Measurements from ENCODE around the gene TPRG1L. TPM values are rescaled to one million over a fixed set of nuclear protein-coding genes. Genes with fewer than 3 reads are reported as not detected.

The TPRG1L gene
- total RNA-seq, 1 experiment from 2014 or later, result 19.2 TPM

DNA sequence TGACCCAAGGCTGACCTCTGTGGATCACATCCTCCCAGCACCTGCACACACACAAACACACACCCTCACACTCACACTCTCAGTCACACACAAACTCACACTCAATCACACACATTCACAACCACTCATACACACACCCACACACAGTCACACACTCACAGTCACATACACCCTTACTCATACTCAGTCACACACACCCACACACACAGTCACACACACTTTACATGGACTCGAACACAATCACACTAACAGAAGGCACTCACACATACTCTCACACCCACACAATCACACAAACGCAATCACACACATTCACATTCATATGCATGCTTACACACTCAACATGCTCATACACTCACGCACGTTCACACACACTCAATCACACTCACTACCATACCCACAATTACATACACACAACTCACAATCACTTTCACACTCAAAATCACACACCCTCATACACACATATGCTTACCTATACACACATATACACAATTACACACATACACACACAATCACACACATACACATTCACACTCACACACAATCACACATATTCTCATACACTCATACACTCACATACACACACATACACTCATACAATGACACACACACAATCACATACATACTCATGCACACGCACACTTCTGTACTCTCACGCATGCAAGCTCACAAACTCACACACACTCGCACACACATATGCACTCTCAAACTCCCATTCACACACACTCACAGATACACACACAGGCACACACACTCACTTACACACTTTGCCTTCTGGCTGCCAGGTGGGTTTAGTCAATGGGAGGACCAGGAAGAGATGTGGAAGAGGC lies 19.6 kb upstream of the TPRG1L start:
- no peak for DNase-seq (ENCODE audit: low spot score)
- in situ Hi-C loops (cut with HindIII; ENCODE audit: low sequenced_read_pairs), result no loop called here

DNA sequence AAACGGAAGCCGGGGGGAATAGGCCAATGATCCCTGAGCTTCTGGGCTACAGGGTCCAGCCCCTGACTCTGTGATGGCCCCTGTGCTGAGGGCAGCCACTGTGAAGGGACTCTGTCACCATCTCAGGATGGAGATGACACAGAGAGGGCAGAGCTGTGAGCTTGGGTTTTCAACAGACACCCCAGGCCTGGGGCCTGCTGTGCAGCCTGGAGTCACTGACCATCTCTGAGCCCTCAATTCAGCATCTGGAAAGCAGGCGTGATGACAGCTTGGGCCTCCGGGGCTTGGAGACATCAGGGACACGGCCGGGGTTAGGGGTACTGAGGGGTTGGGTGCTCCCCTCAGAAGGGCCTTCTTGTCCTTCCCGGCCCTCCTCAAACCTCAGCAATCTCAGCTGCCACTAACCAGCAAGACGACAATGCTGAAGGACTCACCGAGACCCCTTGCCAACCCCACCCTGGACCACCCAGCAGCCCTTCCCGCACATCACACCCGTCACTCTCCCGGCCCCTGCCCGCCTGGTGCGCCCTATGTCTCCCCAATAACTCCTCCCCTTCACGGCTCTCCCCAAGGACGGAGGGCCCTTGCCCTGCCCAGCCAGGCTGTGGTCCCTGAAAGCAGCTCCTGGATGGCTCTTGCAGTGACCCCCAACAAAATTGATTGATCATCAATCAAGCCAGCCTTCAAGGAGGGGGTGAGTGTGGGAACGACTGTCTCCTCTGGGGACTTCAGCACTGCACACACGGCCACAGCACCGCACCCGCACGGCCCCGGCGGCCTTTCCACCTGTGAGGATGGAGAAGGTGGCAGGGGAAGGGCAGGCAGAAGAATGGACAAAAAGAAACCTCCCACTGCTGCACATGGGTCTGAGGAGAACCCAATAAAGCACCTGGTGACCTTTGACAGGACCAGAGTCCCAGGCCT lies 17.8 kb upstream of the TPRG1L start:
- no peak for DNase-seq (ENCODE audit: low spot score)
- in situ Hi-C loops (cut with HindIII; ENCODE audit: low sequenced_read_pairs), result no loop called here

DNA sequence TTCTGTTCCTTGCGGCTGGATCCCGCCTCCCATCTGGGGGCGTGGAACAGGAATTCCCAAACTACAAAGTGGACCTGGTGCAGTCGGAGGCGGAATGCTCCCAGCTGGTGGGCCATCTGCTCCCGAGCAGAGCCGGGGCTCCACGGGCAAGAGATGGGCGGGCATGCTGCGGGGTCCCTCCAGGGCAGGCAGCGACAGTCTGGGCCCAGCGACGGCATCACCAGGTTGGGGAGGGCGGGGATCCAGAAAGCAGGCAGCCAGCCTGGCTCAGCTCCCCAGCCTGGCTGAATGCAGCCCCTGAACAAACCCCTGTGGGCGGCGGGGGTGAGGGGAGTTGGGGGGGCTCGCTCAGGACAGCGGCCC lies 17.1 kb upstream of the TPRG1L start:
- DNase-seq (ENCODE audit: low spot score), result no peak
- in situ Hi-C loops (cut with HindIII; ENCODE audit: low sequenced_read_pairs), result no loop called here

DNA sequence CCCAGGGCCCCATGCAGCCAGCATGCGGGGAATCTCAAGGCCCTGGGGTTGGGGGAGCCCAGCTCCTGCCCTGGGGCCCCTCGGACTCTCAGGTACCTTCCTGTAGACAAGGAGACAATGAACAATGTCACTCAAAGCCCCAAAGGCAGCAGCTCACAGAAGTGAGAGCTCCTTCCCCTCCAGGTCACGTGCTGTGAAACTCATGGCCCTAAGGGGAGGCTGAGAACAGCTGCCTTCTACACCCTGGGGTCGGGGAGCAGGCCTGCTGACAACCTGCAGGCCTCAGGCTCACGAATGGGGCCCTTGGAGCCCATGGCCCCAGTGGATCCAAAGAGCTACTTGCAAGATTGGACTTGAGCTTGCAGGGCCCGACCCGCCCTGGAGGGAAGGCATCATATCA lies 16.7 kb upstream of the TPRG1L start:
- in situ Hi-C loops (cut with HindIII; ENCODE audit: low sequenced_read_pairs), result no loop called here
- DNase-seq (ENCODE audit: low spot score), result no peak

DNA sequence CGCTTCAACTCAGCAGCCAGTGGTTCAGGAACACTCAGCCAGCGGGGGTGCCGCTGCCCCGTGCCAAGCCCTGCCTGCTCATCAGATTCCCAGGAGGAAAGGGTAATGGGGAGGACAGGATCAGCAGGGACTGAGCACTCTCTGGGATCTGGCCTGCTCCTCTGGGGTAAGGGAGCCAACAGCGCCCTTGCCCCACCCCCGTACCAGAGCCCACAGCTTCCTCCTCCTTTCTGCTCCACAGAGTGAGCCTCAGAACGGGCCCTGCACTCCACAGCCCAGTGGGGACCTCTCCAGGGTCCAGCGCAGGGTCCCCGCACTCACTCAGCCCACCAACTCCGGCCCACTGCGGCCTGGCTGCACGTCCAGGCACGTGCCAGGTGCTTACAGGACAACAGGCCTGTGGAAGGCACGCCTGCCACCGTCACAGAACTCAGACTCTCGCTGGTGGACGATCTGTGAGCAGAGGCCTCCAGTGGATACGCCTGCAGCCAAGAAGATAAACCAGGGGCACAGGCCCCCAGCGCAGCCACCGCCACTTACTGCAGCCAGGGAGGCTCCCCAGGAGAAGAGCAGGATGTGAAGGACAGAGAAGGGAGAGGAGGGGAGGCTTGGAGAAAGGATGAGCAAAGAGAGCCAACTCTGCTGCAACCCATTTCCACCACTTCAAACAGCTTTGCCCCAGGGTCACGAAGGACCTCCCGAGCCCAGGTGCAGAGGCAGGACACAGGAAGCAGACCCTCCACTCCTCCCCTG lies 15.6 kb upstream of the TPRG1L start:
- no peak for DNase-seq (ENCODE audit: low spot score)
- in situ Hi-C loops (cut with HindIII; ENCODE audit: low sequenced_read_pairs), result no loop called here

DNA sequence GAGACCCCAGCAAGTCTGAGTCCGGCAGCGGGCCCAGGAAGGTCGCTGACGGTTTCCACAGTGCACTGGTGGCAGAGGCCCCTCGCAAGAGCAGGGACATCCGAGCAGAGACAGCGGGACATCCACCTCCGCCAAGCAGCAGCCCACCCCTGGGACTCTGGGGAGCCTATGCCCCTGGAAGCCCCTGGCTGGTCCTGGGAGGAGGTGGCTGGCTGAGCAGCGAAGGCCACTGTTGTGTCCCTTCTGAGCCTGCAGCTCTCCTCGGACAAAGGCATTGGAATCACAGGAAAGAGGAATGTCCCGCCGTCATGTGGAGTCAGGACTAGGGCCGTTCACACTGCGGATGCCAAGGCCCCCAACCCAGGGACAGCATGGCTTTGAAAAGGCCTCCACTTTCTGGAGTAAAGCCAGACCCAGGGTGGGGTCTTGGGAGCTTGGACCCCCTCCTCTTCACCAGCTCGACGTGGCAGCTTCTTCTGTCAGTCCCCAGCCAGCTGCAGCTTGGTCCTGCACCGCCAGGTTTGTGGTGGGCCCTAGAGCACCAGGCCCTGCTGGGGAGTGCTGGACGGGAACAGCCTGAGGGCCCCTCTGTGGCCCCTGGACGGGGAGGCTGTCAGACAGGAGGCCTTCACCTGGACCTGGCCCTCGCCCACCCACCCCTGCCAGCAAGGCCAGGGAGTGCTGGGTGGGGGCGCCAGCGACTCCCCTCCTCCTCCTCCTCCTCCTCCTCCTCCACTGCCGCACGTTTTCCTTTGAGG lies 14.9 kb upstream of the TPRG1L start:
- no peak for DNase-seq (ENCODE audit: low spot score)
- in situ Hi-C loops (cut with HindIII; ENCODE audit: low sequenced_read_pairs), result no loop called here

DNA sequence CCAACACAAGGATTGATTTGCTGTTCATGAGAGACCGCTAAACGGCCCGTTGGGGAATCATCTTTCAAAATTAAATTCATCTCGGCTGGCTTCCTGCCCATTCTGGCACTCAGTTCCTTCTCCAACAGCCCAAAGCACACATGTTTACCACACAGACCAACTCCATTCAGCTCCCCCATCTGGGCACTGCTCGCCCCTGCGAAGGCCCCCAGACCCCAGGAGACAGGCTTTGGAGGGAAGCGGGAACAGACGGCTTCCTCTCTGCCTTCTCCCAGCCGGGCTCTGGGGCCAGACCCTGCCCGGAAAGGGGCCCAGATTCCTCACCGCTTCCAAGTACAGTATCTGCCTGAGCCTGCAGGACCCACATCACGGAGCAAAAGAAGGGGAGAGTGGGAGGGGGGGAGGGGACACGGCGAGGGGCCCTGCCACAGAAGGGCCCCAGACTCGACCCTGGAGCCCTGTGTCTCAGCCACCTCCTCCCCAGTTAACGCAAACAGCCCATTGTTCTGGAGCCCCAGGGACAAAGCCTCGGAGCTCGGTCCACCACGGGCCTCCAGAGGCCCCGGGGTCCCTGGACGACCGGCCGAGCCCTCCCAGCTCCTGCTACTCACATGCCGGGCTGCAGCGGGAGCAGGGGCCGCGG lies 14.2 kb upstream of the TPRG1L start:
- no peak for DNase-seq (ENCODE audit: low spot score)
- in situ Hi-C loops (cut with HindIII; ENCODE audit: low sequenced_read_pairs), result no loop called here

DNA sequence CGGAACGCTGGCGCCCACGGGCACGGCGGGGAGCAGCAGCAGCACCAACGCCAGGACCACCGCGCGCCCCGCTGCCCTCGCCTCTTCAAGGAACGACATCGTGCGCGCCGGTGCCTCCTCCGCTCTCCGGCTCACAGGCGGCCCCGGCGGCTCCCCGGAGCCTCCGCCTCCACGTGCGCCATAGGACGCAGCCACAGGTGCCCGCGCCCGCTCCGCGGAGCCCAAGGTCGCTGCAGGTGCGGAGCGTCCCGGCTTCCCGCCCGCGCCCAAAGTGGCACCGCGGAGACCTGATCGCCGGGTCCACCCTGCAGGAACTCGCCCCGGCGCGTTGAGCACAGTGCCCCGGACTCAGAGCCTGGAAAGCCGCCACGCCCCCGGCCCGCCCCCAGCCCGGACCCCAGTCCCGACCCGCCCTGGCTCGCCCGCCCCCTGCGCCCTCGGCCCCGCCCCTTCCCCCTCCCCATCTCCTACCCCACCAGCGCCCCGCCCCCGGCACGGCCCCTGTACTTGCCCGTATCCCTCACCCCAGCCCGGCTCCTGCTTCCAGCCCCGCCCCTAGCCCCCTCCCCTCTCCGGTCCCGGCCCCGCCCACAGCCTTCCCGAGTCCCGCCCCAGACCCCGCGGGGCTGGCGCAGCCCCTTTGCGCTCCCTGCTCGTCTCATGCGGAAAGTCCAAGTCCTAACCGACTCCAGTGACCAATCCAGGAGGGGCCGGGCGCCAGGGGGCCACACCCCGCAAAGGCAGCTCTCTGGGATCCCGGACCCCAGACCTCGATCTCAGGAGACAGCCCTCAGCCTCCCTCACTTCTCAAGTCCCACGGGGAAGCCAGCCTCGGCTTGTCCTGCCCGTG lies 13.4 kb upstream of the TPRG1L start, which contains the start of gene MEGF6:
Gene MEGF6, minus strand, starts transcription at position 339 of the 850 bp plus-strand sequence. Its CDS starts 240 bp downstream, at position 99.
- no peak for DNase-seq (ENCODE audit: low spot score)
- in situ Hi-C loops (cut with HindIII; ENCODE audit: low sequenced_read_pairs), result no loop called here

DNA sequence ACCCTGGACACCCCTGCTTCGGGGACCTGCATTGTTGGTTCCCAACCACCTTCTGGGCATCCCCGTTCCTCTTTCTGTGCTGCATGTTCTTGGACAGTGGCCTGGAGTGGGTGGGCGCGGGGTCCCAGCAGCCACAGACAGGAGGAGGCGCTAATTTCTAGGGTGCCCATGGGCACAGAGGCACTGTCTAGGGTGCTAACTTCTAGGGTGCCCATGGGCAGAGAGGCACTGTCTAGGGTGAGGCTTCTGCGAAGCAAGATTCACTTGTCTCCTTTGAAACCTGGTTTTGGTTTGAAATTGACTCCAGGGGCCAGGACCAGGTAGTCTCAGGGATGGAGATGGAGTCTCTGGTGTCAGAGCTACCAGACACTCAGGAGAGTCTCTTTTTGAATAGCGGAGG lies 12.7 kb upstream of the TPRG1L start:
- in situ Hi-C loops (cut with HindIII; ENCODE audit: low sequenced_read_pairs), result no loop called here
- no peak for DNase-seq (ENCODE audit: low spot score)

DNA sequence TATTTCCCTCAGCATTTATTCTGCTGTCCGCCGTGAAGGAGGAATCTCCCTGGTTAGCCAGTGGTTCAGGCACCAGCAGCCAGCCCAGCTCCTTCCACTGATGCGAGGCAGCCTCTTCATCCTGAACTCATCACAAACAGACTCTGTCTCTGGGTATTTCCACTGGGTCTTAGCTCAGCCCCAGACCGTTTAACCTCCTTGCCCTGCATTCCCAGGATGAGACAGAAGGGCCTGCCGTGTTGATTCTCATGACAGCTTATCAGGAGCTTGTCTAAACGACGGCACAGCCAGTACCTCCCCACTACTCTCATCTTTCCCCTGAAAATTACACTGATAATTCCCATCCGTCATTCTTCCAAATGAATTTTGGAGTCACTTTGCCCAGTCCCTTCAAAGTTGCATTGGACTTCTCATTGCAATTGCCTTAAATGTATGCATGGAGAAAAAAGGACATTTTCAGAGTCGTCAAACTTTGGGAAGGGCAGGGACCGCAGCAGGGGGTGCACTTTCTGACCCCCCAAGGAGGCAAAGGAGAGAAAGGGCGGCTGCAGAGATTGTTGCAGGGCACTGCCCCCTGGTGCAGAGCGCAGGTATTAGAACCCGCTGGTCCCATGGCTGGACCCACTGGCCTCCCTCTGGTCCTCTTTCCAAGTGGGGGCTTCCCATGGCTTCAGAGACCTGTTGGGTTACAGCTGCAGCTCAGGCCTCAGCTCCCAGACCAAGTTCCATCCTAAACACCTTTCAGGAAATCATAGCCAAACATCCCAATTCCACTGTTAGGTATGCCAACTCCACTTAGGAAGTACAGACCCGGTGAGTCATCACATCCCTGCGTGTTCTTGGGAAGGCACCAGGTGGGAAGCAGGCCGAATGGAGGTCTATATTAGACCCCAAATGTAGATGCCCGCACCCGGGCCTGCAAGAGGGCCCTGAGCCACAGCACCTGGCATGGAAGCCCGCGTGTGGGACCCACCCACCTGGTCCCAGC lies 9.8 kb upstream of the TPRG1L start:
- in situ Hi-C loops (cut with HindIII; ENCODE audit: low sequenced_read_pairs), result no loop called here
- DNase-seq (ENCODE audit: low spot score), result no peak

DNA sequence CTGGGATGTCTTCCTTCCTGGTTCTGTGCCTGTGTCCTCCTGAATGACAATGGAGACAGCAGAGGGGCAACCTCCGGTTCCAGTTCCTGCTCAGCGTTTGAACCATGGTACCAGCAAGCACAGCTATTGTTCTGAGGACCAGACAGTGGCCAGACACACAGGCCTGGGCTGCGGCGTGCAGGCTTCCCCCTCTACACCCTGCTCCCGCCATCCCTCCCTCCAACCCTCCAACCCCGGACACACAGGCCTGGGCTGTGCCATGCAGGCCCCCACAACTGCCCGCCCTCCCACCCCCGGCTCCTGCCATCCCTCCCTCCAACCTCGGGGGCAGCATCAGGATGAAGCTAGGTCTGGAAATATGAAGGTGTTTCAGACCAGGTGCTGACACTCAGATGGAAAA lies 8.0 kb upstream of the TPRG1L start:
- no peak for DNase-seq (ENCODE audit: low spot score)
- in situ Hi-C loops (cut with HindIII; ENCODE audit: low sequenced_read_pairs), result no loop called here

DNA sequence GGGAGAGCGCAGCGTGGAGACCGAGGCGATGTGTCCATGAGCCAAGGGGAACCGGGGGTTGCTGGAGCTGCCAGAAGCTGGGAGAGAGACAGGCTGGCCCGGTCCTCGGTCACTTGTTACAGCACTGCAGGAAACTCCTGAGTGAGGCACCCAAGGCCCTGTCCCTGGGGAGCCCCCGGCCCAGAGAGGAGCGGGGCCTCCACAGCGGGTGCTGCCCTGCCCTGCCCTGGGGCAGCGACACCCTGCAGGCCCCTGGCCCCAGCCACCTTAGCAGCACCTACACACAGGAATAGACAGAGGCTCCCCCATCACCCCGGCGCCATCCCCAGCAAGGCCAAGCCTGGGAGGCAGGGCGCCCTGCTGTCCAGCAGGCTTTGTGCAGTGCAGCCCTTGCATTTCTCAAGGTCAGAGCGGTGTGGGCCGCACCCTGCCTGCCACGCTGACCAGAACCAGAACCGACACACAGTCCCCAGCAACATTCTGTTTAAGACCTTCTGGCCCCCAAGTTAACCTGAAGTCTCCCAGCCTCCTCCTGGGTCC lies 6.9 kb upstream of the TPRG1L start:
- DNase-seq (ENCODE audit: low spot score), result no peak
- in situ Hi-C loops (cut with HindIII; ENCODE audit: low sequenced_read_pairs), result no loop called here

DNA sequence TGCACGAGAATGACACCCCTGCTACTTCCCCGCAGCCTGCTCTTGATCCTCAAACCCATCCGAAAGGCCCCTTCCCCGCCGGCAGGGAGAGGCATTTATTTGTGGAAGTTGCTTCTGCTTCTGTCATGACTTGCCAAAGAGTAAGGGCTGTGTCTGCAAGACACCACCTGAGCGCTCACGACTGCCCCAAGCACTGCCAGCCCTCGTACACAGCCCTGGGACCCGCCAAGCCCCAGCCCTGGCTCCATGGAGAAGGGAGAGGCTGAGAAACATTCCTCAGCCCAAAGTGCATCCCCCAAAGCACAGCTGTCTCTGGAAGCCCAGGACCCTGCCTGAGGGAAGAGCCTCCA lies 6.3 kb upstream of the TPRG1L start:
- DNase-seq (ENCODE audit: low spot score), result no peak
- in situ Hi-C loops (cut with HindIII; ENCODE audit: low sequenced_read_pairs), result no loop called here

DNA sequence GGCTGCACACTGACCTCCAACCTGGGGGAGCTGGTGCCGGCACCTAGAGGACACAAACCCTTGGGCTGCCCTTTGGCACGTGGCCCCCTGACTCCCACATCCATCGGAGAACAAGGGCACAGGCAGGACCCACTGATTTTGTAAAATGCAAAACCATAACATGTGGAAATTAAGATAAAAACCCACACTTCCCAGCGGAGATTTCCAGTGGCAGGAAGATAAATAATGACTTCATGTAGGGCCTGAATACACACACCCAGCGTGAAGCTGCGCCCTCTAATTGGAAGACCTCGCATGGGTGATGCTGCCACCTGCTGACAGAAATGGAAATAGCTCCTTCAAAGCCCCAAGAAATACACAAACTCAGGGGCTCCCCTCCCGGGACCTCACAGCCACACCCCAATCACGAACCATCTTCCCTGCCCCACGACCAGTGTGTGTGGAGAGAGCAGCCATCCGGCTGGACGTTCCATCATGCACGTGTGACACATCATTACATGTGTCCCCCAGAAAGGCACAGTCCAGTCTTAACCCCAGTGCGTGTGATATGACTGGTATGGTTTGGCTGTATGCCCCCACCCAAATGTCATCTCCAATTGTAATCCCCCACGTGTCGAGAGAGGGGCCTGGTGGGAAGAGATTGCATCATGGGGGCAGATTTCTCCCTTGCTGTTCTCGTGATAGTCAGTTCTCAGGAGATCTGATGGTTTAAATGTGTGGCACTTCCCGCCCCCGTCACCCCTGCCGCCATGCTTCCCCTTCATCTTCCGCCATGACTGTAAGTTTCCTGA lies 5.7 kb upstream of the TPRG1L start:
- DNase-seq (ENCODE audit: low spot score), result peak; percentile 85

DNA sequence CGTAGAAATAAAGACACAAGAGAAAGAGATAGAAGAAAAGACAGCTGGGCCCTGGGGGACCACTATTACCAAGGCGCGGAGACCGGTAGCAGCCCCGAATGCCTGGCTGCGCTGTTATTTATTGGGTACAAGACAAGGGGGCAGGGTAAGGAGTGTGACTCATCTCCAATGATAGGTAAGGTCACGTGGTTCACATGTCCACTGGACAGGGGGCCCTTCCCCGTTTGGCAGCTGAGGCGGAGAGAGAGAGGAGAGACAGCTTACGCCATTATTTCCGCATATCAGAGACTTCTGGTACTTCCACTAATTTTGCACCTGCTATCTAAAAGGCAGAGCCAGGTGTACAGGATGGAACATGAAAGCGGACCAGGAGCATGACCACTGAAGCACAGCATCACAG lies 4.1 kb upstream of the TPRG1L start:
- in situ Hi-C loops (cut with HindIII; ENCODE audit: low sequenced_read_pairs), result no loop called here
- DNase-seq (ENCODE audit: low spot score), result no peak

More for the DNA sequence above, 5.7 kb upstream of the TPRG1L start:
- in situ Hi-C loops (cut with HindIII; ENCODE audit: low sequenced_read_pairs), result no loop called here

Measured in G401 (cell line).